ENCODE data around the gene TOMM40. TPM values are rescaled to one million over a fixed set of nuclear protein-coding genes. Genes with fewer than 3 reads are reported as not detected.
"Not testable (repeated sequence)": the region's sequence is repeated elsewhere in the genome, so short reads cannot be mapped to it uniquely, and the experiment has no call there.

TOMM40 gene
- total RNA-seq: 65.9 TPM

GRCh38 chr19:44891016-44891882 is at the start of gene TOMM40:
Gene TOMM40 (plus strand): TSS chr19:44891254. CDS start chr19:44891416, 162 bp downstream.
- DNase-seq (ENCODE audit: low spot score): no peak

DNA sequence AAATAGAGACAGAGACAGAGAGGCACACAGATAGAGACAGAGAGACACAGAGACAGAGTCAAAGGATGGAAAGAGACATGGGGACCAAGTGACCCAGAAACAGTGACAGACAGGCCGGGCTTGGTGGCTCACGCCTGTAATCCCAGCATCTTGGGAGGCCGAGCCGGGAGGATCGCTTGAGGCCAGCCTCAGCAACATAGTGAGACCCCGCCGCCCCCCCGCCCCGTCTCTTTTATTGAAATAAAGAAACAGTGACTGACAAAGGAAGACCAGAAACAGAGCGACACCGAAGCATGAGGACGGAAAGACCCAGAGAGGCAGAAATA is 45.8 kb upstream of the TOMM40 start:
- DNase-seq (ENCODE audit: low spot score): no peak

DNA sequence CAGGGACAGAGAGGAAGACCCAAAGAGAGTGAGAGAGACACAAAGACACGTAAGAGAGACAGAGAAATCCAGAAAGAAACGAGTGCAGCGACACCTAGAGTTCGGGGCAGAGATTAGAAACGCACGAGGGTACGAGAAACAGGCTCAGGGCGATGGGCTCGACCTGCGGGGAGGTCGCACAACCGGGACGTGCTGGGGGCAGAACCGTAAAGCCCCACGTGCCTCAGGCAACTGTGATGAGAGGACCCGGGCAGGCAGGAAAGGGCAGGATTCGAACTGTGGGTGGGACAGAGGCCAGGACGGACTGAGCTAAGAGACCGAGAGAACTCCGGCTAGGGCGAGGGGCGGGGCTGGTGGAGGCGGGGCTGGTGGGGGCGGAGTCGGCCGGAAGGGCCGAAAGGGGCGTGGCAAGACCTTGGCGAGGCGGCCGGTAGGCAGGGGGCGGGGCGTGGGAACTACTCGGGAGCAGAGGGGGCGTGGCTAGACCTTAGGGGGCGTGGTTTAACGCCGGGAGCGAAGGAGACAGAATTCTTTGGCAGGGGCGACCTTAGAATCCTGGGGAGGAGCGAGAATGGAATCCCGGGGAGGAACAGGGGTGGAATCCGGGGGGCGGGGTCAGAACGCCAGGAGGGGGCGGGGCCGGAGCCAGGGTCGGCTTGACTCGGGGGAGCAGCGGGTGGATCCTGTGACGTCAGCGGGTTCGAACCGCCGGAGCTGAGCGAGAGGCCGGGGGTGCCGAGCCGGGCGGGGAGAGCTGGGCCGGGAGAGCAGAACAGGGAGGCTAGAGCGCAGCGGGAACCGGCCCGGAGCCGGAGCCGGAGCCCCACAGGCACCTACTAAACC is 45.2 kb upstream of the TOMM40 start, which contains the start of gene NECTIN2:
NECTIN2 (plus strand) TSS at position 686 of the 843 bp plus-strand sequence. CDS start 229 bp downstream, outside the sequence.
- DNase-seq (ENCODE audit: low spot score): peak; percentile 100

GRCh38 chr19:44846455-44847143 is 44.5 kb upstream of the TOMM40 start:
- DNase-seq (ENCODE audit: low spot score): peak; percentile 70

GRCh38 chr19:44847144-44848035 is 43.7 kb upstream of the TOMM40 start:
- DNase-seq (ENCODE audit: low spot score): peak; percentile 78

DNA sequence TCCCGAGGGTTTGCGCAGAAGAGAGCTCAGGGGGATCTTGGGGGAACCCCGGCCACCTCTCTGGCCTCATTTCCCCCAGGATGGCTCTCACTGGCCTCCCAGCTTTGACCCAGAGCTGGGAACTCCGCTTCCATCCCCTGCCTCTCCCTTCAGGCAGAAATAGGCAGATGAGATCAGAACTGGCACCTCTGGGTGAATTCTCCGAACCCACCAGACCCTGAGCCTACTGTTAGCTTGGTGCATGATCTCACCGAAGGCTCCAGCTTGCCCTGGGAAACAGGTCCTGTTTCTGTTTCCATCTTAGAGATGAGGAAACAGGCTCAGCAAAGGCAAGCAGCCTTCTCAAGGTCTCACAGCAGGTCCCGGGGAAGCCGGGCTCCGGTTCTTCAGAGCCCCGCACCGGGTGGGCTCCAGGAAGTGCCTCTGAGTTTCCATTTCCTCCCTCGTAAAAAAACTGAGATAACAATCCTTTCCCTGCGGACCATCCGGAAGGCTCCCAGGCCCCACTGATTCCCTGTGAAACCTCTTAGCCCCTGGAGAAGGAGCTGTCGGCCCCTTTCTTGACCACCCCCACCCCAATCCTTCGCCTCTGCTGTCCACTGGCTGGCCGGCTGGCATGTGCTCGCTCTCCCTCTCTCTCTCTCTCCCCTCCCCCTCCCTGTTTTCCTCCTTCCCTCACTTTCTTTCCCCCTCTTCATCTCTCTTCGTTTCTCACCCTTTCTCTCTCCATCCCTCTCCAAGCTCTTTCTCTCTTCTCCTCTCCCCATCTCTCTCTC is 42.8 kb upstream of the TOMM40 start:
- no peak for DNase-seq (ENCODE audit: low spot score)

- DNase-seq (ENCODE audit: low spot score): no peak
Observed at GRCh38 chr19:44848812-44849447, 42.1 kb upstream of the TOMM40 start.

- DNase-seq (ENCODE audit: low spot score): no peak
Observed at GRCh38 chr19:44850641-44851109, 40.4 kb upstream of the TOMM40 start.

GRCh38 chr19:44851427-44851826 is 39.6 kb upstream of the TOMM40 start:
- no peak for DNase-seq (ENCODE audit: low spot score)

DNA sequence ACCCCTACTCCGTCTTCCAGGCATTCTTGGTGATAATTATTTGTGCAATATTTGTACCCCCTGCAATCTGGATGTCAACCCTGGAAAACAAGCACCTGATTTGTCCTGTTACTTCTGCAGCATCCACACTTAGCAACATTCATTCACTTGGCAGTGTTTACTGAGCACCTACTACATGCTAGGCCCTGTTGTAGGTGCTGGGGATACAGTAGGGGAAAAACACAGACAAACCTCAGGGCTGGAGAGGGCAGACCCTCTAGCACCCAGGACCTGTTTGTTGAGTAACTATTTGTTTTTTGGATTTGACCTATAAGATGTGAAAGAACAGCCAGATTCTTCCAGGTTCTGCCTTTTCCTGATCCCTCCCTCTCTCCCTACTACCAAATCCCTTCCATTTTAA is 35.4 kb upstream of the TOMM40 start:
- no peak for DNase-seq (ENCODE audit: low spot score)

GRCh38 chr19:44856421-44857083 is 34.5 kb upstream of the TOMM40 start:
- DNase-seq (ENCODE audit: low spot score): no peak

GRCh38 chr19:44857837-44858236 is 33.2 kb upstream of the TOMM40 start:
- DNase-seq (ENCODE audit: low spot score): no peak

DNA sequence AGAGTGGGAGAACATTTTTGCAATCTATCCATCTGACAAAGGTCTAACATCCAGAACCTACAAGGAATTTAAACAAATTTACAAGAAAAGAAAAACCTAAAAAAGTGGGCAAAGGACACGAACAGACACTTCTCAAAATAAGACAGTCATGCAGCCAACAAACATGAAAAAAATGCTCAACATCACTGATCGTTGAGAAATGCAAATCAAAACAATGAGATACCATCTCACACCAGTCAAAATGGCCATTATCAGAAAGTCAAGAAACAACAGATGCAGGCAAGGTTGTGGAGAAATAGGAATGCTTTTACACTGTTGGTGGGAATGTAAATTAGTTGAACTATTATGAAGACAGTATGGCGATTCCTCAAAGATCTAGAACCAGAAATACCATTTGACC is 29.5 kb upstream of the TOMM40 start:
- not testable (repeated sequence) for DNase-seq (ENCODE audit: low spot score)

- DNase-seq (ENCODE audit: low spot score): no peak
Observed at GRCh38 chr19:44863990-44864389, 27.1 kb upstream of the TOMM40 start.

- no peak for DNase-seq (ENCODE audit: low spot score)
Observed at GRCh38 chr19:44865196-44865767, 25.8 kb upstream of the TOMM40 start.

DNA sequence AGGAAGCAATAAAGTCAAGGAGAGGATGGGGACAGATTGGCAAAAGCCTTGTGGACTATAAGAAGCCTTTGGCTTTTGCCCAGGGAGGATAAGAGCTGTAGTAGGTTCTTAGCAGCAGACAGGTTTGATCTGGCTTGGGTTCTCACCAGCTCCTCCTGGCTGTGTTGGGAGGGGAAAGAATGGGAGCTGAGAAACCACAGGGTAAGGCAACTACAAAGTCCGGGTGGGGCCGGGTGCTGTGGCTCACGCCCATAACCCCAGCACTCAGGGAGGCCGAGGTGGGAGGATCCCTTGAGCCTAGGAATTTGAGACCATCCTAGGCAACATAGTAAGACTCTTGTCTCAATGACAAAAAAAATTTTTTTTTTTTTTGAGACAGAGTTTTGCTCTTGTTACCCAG is 24.4 kb upstream of the TOMM40 start:
- DNase-seq (ENCODE audit: low spot score): no peak

DNA sequence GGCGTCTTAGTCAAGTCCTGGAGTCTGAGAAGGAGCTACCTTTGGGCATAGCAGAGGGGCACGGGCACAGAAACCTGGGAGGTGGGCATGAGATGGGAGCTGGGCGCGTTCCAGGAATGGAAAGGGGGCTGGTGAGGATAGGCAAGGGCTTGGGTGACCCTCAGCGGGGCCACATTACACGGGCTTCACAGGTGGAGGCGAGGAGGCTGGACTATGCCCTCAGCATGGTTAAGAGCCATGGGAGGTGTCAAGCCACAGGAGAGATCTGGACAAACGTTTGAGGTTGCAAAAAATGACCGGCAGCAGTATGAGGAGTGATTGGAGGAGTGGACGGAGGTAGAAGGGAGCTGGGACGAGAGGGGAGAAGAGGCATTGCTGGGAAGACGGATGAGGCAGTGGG is 23.5 kb upstream of the TOMM40 start:
- DNase-seq (ENCODE audit: low spot score): no peak

GRCh38 chr19:44869733-44870470 is 21.2 kb upstream of the TOMM40 start:
- no peak for DNase-seq (ENCODE audit: low spot score)

All from ureter (tissue), 1 donor.